CD4-positive, CD25-positive, alpha-beta regulatory T cell (primary cell): ENCODE results near the gene CUX1. TPM values are rescaled to one million over a fixed set of nuclear protein-coding genes. Genes with fewer than 3 reads are reported as not detected.

Experiments used
- ATAC-seq, 2 donors: fragments of 150-1000 bp; cut with Tn5 transposase; one replicate each; pipeline ENCODE4 v1.10.0; 2021; ENCODE audit warnings: low read depth in 2 of 2, moderate number of reproducible peaks in 2 of 2, moderate library complexity in 1 of 2
- DNase-seq, 3 donors: peaks; one replicate each; pipeline versions ENCODE4 v3.0.0 to v3.0.0-alpha.2; 2012 to 2022; ENCODE audit warnings: mixed read lengths in 1 of 3
- H3K27ac ChIP-seq: one replicate; pipeline ENCODE4 v1.7.0; 2013; ENCODE audit warnings: mild to moderate bottlenecking, low read length; ENCODE audit not compliant: insufficient read depth, poor library complexity, severe bottlenecking
- H3K27me3 ChIP-seq: one replicate; pipeline ENCODE4 v1.7.0; 2013; ENCODE audit warnings: low read length; ENCODE audit not compliant: control insufficient read depth, insufficient read depth
- H3K36me3 ChIP-seq: one replicate; pipeline ENCODE4 v1.7.0; 2013; ENCODE audit warnings: mild to moderate bottlenecking, low read length, moderate library complexity; ENCODE audit not compliant: control insufficient read depth, insufficient read depth
- H3K4me1 ChIP-seq: 2 replicates; pipeline ENCODE4 v1.7.0; 2013; ENCODE audit warnings: mild to moderate bottlenecking, low read length; ENCODE audit not compliant: insufficient read depth, control insufficient read depth, poor library complexity, severe bottlenecking
- H3K4me3 ChIP-seq: one replicate; pipeline ENCODE4 v1.7.0; 2013; ENCODE audit warnings: low read depth, mild to moderate bottlenecking, low read length, moderate library complexity
- H3K9me3 ChIP-seq, 2 experiments: 1 replicate in 1 of 2; 2 replicates in 1 of 2; pipeline ENCODE4 v1.7.0; 2013; ENCODE audit warnings: low read length in 2 of 2, mild to moderate bottlenecking in 1 of 2, moderate library complexity in 1 of 2; ENCODE audit not compliant: control insufficient read depth in 2 of 2
- H3K27ac Mint-ChIP-seq, 3 donors: one replicate each; pipeline ENCODE4 v1.8.0; 2020 to 2022; ENCODE audit warnings: mild to moderate bottlenecking in 3 of 3, mixed read lengths in 3 of 3, moderate library complexity in 2 of 3
- H3K27me3 Mint-ChIP-seq: one replicate; pipeline ENCODE4 v1.8.0; 2022; ENCODE audit warnings: mild to moderate bottlenecking, mixed read lengths
- H3K36me3 Mint-ChIP-seq: one replicate; pipeline ENCODE4 v1.8.0; 2020; ENCODE audit warnings: mixed read lengths
- H3K4me1 Mint-ChIP-seq, 4 donors: one replicate each; pipeline ENCODE4 v1.8.0; 2020 to 2022; ENCODE audit warnings: mixed read lengths in 4 of 4, mild to moderate bottlenecking in 1 of 4
- H3K4me3 Mint-ChIP-seq, 4 donors: one replicate each; pipeline ENCODE4 v1.8.0; 2020 to 2022; ENCODE audit warnings: mild to moderate bottlenecking in 4 of 4, mixed read lengths in 4 of 4, moderate library complexity in 3 of 4
- H3K9me3 Mint-ChIP-seq, 7 donors: one replicate each; pipeline ENCODE4 v1.8.0; 2020 to 2022; ENCODE audit warnings: mixed read lengths in 7 of 7, mild to moderate bottlenecking in 3 of 7, moderate library complexity in 2 of 7
- polyA plus RNA-seq, 4 donors: library from polyadenylated mRNA; unstranded; fragments of 300-500 nt; fragmentation: Illumina TruSeq; gene quantifications; one replicate each; pipeline ENCODE4 v1.2.3, GENCODE V29; 2021
- total RNA-seq: library from RNA; stranded (reverse); gene quantifications from one replicate; pipeline ENCODE4 v1.2.3, GENCODE V29; 2022

The CUX1 gene
- total and polyA plus RNA-seq, 5 donors from 2014 or later = 6.0 to 45.1 (median 7.8) TPM

- no peaks in the 10 kb centered on the region for H3K36me3 ChIP-seq
- Mint-ChIP-seq H3K36me3 (no peaks in the 10 kb centered on the region), H3K4me1 (peaks cover 0 to 14% (median 8%) of the 10 kb centered on the region in 4 donors), H3K27ac (no peak overlapping the region), H3K27me3 (no peaks in the 10 kb centered on the region), H3K4me3 (no peak overlapping the region), H3K9me3 (no peaks in the 10 kb centered on the region)
- no peaks in the 10 kb centered on the region for H3K4me1 ChIP-seq
- no peak for DNase-seq
- ATAC-seq = no peak
- H3K4me3 ChIP-seq = no peak overlapping the region
- no peaks in the 10 kb centered on the region for H3K27me3 ChIP-seq
- H3K9me3 ChIP-seq = no peaks in the 10 kb centered on the region
- no peak overlapping the region for H3K27ac ChIP-seq
These were observed 82.7 kb downstream of the CUX1 start for GRCh38 chr7:101900103-101900502.

GRCh38 chr7:101901661-101902491 is 84.5 kb downstream of the CUX1 start:
- DNase-seq = no peak
- Histone ChIP-seq H3K27me3 (no peaks in the 10 kb centered on the region), H3K9me3 (no peaks in the 10 kb centered on the region), H3K4me1 (no peaks in the 10 kb centered on the region), H3K36me3 (no peaks in the 10 kb centered on the region), H3K27ac (no peak overlapping the region), H3K4me3 (no peak overlapping the region)
- peaks cover 5% of the 10 kb centered on the region for H3K36me3 Mint-ChIP-seq
- no peak overlapping the region for H3K4me3 Mint-ChIP-seq
- no peaks in the 10 kb centered on the region for H3K9me3 Mint-ChIP-seq
- H3K27ac Mint-ChIP-seq = no peak overlapping the region
- no peak for ATAC-seq
- H3K4me1 Mint-ChIP-seq = peaks cover 0 to 9% (median 5%) of the 10 kb centered on the region in 4 donors
- H3K27me3 Mint-ChIP-seq = no peaks in the 10 kb centered on the region

- H3K9me3 Mint-ChIP-seq = no peaks in the 10 kb centered on the region
- H3K4me1 Mint-ChIP-seq = peaks cover 0 to 9% (median 6%) of the 10 kb centered on the region in 4 donors
- DNase-seq = no peak
These were observed 85.5 kb downstream of the CUX1 start for GRCh38 chr7:101902680-101903514.

GRCh38 chr7:101903515-101903868 is 86.1 kb downstream of the CUX1 start:
- Histone ChIP-seq H3K36me3 (no peaks in the 10 kb centered on the region), H3K27me3 (no peaks in the 10 kb centered on the region), H3K27ac (no peak overlapping the region), H3K4me1 (no peaks in the 10 kb centered on the region), H3K9me3 (no peaks in the 10 kb centered on the region), H3K4me3 (no peak overlapping the region)
- DNase-seq (no peak), ATAC-seq (no peak)
- Mint-ChIP-seq H3K4me3 (no peak overlapping the region), H3K27ac (no peak overlapping the region), H3K9me3 (no peaks in the 10 kb centered on the region), H3K4me1 (peaks cover 0 to 10% (median 7%) of the 10 kb centered on the region in 4 donors), H3K27me3 (no peaks in the 10 kb centered on the region), H3K36me3 (peaks cover 5% of the 10 kb centered on the region)

More at GRCh38 chr7:101902680-101903514, 85.5 kb downstream of the CUX1 start:
- Mint-ChIP-seq H3K36me3 (peaks cover 5% of the 10 kb centered on the region), H3K27me3 (no peaks in the 10 kb centered on the region), H3K4me3 (no peak overlapping the region), H3K27ac (peak overlapping the region in 1 of 3 donors; percentile 26)
- ATAC-seq = no peak
- H3K27me3 ChIP-seq = no peaks in the 10 kb centered on the region
- no peaks in the 10 kb centered on the region for H3K4me1 ChIP-seq
- H3K9me3 ChIP-seq = no peaks in the 10 kb centered on the region
- no peak overlapping the region for H3K27ac ChIP-seq
- H3K4me3 ChIP-seq = no peak overlapping the region
- no peaks in the 10 kb centered on the region for H3K36me3 ChIP-seq

GRCh38 chr7:101904019-101904418 is 86.6 kb downstream of the CUX1 start:
- DNase-seq = no peak
- H3K27ac Mint-ChIP-seq = no peak overlapping the region
- H3K27me3 ChIP-seq = no peaks in the 10 kb centered on the region
- H3K4me3 Mint-ChIP-seq = no peak overlapping the region
- no peak overlapping the region for H3K27ac ChIP-seq
- no peak for ATAC-seq
- peaks cover 5% of the 10 kb centered on the region for H3K36me3 Mint-ChIP-seq
- H3K4me1 ChIP-seq = no peaks in the 10 kb centered on the region
- no peaks in the 10 kb centered on the region for H3K27me3 Mint-ChIP-seq
- H3K4me3 ChIP-seq = no peak overlapping the region
- no peaks in the 10 kb centered on the region for H3K9me3 ChIP-seq
- H3K4me1 Mint-ChIP-seq = peaks cover 0 to 11% (median 7%) of the 10 kb centered on the region in 4 donors
- no peaks in the 10 kb centered on the region for H3K9me3 Mint-ChIP-seq
- no peaks in the 10 kb centered on the region for H3K36me3 ChIP-seq

GRCh38 chr7:101905203-101905865 is 87.9 kb downstream of the CUX1 start:
- ATAC-seq (no peak), DNase-seq (no peak)
- H3K27me3 Mint-ChIP-seq = no peaks in the 10 kb centered on the region
- H3K9me3 Mint-ChIP-seq = no peaks in the 10 kb centered on the region
- no peak overlapping the region for H3K4me3 ChIP-seq
- H3K4me1 Mint-ChIP-seq = peaks cover 0 to 11% (median 5%) of the 10 kb centered on the region in 4 donors
- H3K27ac Mint-ChIP-seq = no peak overlapping the region
- H3K36me3 Mint-ChIP-seq = peaks cover 5% of the 10 kb centered on the region
- H3K9me3 ChIP-seq = no peaks in the 10 kb centered on the region
- no peaks in the 10 kb centered on the region for H3K27me3 ChIP-seq
- no peaks in the 10 kb centered on the region for H3K4me1 ChIP-seq
- H3K4me3 Mint-ChIP-seq = no peak overlapping the region
- H3K36me3 ChIP-seq = no peaks in the 10 kb centered on the region
- no peak overlapping the region for H3K27ac ChIP-seq

- Mint-ChIP-seq H3K9me3 (no peaks in the 10 kb centered on the region), H3K36me3 (peaks cover 5% of the 10 kb centered on the region), H3K4me3 (no peak overlapping the region), H3K27ac (no peak overlapping the region), H3K4me1 (peaks cover 0 to 11% (median 5%) of the 10 kb centered on the region in 4 donors), H3K27me3 (no peaks in the 10 kb centered on the region)
- no peak overlapping the region for H3K27ac ChIP-seq
- H3K36me3 ChIP-seq = no peaks in the 10 kb centered on the region
- H3K4me3 ChIP-seq = no peak overlapping the region
- H3K9me3 ChIP-seq = no peaks in the 10 kb centered on the region
- ATAC-seq = no peak
- no peak for DNase-seq
- no peaks in the 10 kb centered on the region for H3K4me1 ChIP-seq
- H3K27me3 ChIP-seq = no peaks in the 10 kb centered on the region
These were observed 89.1 kb downstream of the CUX1 start for GRCh38 chr7:101906291-101907240.
